ENCODE data around the gene HSD11B1L.
"Not testable (repeated sequence)": the region's sequence is repeated elsewhere in the genome, so short reads cannot be mapped to it uniquely, and the experiment has no call there.

Gene HSD11B1L

DNA sequence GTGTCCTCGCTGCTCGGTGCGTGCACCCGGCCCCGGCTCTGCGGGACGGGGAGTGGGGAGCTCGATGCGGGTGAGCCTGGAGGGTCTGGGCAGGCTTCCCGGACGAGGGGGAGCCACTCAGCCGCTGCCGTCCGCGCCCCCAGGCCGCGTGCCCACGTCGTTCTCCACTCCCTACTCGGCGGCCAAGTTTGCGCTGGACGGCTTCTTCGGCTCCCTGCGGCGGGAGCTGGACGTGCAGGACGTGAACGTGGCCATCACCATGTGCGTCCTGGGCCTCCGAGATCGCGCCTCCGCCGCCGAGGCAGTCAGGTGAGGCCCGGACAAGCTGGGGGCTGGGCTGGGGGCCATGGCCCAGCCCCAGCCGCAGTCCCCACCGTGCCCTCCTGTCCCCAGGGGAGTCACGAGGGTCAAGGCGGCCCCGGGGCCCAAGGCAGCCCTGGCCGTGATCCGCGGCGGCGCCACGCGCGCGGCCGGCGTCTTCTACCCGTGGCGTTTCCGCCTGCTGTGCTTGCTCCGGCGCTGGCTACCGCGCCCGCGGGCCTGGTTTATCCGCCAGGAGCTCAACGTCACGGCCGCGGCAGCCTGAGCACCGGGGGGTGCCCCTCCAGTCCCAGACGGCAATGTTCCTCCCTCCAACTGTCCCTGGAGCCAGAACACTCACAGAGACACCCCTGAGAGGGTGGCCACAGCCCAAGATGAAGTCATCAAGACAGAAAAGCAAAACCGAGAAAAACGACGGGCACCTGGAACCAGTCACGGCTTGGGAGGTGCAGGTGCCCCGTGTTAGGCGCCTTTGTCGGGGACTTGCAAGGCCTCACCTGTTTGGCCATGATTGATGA, 6.8 kb downstream of the HSD11B1L start:
- no peak for DNase-seq (ENCODE audit: low read depth in 2 of 2)

DNA sequence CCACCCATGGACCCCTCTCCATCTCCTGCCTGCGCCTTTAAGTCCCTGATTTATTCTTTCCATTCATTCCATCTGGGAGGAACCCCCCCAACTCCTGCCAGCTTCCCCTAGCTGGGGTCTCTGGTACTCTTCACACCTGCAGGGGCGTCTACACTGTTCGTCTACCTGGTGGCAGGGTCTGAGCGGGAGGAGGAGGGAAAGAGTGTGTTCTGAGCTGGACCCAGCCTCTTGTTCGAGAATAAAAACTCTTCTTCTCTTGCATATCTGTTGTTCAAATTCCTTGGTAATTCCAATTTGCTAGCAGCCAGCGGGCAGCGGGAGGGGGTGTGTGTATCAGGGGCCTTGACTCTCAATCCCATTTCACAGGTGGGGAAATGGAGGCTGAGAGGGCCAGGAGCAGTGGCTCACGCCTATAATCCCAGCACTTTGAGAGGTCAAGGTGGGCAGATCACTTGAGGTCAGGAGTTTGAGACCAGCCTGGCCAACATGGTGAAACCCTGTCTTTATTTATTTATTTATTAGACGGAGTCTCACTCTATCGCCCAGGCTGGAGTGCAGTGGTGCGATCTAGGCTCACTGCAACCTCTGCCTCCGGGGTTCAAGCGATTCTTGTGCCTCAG, 7.5 kb downstream of the HSD11B1L start:
- DNase-seq (ENCODE audit: low read depth in 2 of 2) = not testable (repeated sequence)

DNA sequence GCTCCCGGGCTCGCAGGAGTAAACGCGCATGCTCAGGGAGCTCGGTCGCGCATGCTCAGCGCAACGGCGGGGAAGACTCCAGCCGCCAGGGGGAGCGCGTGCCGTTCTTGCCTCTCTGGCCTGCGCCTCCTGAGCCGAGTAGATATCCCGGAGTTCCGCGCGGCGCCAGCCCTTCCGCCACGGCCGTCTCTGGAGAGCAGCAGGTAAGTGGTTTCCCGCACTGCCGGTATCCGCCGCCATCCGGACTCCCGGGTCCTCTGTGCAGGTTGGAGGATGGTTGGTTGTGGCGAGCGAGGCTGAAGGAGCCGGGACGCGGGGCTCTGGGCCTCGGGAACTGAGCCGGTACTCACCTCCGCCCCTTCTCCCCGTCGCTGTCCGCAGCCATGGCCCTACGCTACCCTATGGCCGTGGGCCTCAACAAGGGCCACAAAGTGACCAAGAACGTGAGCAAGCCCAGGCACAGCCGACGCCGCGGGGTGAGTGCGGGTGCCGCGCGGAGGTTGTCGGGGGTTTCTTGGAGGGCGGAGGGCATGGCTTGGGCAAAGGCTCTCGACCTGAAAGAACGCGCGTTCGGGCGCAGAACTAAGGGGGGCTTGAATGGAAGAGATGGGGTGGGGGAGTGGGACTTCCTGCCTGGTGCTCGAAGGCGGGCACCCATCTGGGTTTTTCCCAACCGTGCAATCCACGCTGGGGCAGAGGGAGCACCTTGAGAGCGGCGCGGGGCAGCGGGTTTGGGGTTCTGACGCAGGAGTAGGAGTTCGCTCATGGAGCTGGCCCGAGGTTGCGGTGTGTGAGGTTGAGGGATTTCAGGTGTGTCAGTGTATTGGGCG, 9.5 kb downstream of the HSD11B1L start, which contains the start of gene RPL36:
RPL36 (plus strand) TSS at position 171 of the 830 bp plus-strand sequence; CDS start at position 384, 213 bp downstream.
- DNase-seq (ENCODE audit: low read depth in 2 of 2) = peak; percentile 96 to 99

DNA sequence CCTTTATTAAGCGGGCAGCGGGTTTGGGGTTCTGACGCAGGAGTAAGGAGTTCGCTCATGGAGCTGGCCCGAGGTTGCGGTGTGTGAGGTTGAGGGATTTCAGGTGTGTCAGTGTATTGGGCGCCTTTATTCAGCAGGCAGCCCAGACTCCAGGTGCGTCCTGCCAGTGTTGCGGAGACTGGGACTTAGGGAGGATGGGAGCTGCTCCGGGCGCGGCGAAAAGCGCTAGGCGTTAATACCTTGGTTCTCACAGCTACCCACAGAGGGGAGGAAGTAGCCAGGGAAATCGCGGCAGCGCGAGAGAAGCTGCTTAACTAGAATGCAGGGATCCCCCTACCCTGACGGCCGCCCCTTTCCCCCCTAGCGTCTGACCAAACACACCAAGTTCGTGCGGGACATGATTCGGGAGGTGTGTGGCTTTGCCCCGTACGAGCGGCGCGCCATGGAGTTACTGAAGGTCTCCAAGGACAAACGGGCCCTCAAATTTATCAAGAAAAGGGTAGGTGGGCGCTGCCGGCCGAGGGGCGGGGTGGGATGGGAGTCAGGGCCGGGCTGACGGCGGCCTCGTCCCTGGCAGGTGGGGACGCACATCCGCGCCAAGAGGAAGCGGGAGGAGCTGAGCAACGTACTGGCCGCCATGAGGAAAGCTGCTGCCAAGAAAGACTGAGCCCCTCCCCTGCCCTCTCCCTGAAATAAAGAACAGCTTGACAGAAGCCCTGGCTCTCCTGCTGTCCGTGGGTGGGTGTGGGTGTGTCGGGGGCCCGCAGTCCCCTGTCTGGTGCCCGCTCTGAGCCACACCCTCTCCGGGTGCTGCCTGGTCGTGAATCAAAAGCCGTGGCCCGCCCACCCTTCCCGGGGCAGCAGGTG, 10.4 kb downstream of the HSD11B1L start:
- peak; percentile 51 to 62 for DNase-seq (ENCODE audit: low read depth in 2 of 2)

DNA sequence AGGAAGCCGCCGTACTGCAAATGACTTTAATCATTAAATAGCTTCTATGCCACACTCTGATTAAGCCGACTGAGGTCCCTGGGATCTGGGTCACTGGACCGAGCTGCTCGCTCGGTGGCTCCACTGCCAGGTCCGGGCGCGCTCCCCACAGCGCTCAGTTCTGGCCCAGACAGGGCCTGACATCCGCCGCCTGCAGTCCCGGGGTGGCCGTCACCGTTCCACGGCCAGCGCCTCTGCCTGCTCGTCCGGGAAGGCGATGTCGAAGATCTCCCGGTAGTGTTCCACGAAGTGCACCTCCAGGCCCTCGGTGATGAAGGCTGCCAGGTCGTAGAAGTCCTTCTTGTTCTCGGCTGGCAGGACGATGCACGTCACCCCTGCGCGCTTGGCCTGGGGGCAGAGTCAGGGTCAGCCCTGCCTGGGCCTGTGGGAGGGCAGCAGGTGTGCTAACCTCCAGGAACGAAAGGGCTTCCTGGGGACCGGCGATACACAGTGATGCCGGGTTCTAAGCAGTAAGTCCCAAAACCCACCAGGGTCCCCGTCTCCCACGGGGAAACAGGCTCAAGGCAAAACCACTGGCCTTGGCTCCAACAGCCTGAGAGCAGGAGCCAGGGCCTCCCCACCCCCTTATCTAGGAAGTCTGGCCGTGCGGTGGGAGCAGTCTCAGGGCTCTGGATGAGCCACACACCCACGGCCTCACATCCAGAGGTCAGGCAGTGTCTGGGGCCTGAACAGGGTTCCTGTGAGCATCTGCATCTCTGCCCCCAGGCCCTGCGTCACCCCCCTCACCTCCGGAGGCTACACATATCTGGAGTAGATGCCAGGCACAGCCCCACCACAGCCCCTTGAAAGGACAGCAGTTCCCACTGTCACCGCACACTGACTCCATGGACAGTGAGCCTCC, 11.2 kb downstream of the HSD11B1L start:
- DNase-seq (ENCODE audit: low read depth in 2 of 2) = no peak

DNA sequence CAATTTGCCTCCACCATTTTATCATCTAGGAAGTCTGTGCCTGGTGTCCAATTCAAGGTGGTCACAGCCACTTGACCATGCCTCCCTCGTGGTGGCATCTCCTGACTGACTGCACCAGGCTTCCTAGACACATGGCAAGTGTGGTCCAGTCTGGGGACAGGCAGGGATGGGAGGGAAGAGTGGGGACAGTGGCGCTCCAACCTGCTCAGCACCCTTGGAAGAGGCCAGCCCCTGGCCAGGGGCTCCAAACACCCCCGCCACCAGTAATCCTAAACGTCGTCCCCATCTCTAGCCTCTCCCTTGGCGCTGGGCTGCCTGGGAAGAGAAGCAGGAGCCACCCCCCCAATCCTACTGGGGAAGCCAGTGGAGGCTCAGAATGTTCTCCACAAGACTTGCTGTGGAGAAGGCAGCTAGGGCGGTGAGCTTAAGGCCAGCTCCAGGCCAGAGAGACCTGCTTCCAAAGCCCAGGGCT, 11.9 kb downstream of the HSD11B1L start:
- no peak for DNase-seq (ENCODE audit: low read depth in 2 of 2)

DNA sequence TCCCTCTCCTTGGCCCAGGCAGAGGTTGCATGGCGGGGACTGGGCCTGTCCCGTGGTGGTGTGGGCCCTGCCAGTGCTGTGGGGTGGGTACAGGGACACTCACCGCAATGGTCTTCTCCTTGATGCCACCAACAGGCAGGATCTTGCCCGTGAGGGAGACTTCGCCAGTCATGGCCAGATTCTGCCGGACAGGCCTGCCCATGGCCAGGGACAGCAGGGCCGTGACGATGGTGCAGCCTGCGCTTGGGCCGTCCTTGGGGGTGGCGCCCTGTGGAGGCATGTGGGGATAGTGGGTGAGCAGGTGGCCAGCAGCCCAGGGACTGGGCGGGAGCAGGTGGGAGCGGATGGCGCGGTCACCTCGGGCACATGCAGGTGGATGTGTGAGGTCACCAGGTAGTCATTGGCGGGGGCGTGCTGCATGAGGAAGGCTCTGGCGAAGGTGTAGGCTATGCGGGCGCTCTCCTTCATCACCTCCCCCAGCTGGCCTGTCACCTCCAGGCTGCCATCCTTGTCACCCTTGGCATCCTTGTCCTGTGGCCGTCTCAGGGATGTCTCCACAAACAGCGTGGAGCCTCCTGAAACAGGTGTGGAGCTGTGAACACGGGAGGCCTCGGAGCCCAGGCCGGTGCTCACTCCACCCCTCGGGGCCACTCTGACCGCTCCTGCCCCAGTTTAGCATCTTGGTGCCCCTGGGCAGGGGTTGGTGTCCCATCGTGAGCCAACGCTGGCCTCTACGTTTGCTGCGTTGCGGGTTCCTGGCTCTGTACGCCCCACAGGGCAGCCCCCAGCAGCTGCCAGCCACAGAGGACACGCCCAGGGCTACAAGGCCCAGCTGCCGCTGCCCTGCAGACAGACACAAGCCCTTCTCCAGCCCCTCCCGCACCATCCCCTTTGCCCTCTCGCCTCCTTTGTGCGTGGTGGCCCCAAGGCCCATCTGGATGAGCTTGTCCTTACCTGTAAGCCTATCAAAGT, 12.7 kb downstream of the HSD11B1L start:
- DNase-seq (ENCODE audit: low read depth in 2 of 2) = no peak

DNA sequence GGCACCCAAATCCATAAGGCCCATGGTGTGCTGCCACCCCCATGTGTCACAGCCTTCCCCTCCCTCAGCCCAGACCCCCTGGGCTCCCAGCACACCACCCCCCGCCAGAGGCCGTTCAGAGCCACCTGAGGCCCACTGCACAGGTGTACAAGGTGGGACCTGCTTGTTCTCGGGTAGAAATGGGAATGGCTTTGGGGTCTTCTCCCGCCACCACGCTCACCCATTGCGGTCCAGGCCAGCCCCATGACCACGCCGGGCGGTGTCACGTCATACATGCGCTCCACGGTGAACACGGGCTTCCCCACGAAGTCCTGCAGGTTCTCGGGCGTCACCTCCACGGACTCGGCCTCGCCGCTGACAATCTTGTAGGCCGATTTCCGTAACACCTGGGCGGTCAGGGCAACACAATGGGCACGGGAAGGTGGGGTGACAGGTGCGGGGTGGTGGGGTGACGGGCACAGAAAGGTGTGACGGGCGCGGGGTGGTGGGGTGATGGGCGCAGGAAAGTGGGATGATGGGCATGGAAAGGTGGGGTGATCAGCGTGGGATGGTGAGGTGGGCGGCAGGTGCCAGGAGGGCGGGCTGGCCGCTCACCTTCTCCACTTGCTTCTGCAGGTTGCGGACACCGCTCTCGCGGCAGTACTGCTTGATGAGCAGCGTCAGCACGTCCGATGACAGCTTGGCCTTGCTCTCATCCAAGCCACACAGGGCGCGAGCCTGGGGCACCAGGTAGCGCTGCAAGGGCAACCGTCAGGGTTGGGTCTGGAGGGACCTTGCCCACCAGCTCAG, 13.5 kb downstream of the HSD11B1L start:
- no peak for DNase-seq (ENCODE audit: low read depth in 2 of 2)

DNA sequence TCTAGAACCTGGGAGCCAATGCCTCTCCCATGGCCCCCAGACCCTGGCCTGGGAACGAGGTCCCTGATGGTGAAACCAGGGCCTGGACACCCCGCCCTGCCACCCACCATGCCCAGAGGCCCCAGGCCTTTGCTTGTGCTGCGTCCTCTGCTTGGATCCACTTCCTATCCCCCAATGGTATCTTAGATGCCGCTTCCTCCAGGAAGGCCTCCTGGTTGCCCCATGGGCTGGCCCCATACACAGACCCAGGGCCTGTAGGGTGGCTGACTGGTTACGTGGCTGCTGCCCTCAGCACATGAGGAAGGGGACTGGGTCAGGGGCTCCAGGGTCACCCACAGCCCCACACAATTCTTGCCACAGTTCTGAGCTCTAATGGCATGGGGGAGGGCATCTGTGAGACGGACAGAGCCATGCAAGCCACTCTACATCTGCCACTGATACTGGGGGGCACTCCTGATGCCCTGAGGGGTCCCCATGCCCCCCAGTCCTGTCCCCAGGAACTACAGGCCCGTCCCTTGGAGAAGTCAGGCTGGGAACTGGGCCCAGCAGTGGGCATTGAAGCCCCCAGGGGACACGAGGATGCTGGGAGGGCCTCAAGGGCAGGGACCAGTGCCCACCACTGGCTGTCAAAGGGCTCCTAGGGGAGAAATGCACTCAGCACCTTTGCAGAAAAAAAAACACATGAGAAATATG, 14.3 kb downstream of the HSD11B1L start:
- DNase-seq (ENCODE audit: low read depth in 2 of 2) = no peak

DNA sequence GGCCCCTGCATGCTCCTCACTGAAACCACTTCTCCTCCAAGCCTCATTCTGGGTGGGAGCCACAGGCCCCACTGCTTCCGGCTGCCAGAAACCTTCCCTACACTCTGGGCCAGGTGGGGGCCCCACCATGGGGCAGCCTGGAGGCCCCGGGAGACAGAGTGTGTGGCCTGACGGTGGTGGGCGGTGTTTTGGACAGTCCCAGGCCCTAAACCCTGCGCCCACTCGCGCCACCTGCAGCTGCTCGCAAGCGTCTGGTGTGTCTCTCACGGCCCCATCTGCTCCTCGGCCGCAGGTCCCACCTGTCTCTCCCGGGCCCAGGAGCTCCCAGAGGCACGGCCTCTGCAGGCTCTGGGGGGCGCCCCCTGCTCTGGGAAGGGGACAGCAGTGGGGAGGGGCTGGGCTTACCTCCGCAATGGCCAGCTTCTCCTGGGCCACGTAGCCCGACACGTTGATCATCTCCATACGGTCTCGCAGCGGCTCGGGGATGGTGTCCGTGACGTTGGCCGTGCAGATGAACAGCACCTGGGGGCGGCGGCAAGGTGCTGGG, 14.9 kb downstream of the HSD11B1L start:
- DNase-seq (ENCODE audit: low read depth in 2 of 2) = no peak

DNA sequence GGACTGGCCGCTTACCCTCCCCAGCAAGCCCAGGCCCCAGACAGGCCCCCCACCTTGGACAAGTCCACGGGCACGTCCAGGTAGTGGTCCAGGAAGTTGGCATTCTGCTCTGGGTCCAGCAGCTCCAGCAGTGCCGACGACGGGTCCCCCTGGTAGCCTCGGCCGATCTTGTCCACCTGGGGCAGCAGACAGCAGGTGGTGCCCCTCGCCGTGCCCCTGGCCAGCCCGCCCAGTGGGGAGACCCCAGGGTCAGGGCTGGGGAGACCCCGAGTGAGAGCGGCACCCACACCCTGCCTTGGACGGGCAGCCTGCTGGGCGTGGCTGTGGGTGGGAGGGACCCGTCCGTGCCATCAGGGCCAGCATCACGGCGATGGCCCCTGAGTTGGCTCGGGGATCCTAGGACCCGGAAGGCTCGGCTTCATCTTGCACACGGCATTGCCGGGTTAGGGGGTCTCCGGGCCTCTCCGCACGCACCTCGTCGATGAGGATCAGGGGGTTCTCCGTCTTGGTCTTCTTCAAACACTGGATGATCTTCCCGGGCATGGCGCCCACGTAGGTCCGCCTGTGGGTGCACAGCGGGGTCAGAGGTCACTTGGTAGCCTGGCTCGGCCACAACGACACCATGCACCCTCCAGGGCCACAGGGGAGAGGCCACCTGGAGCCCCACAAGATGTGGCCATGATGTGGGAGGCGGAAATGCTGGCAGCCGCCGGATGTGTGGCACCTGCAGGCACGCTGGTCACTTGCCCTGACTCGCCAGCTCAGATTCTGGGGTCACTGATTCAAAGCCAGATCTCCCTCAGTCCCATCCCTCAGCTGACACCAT, 15.6 kb downstream of the HSD11B1L start:
- no peak for DNase-seq (ENCODE audit: low read depth in 2 of 2)

DNA sequence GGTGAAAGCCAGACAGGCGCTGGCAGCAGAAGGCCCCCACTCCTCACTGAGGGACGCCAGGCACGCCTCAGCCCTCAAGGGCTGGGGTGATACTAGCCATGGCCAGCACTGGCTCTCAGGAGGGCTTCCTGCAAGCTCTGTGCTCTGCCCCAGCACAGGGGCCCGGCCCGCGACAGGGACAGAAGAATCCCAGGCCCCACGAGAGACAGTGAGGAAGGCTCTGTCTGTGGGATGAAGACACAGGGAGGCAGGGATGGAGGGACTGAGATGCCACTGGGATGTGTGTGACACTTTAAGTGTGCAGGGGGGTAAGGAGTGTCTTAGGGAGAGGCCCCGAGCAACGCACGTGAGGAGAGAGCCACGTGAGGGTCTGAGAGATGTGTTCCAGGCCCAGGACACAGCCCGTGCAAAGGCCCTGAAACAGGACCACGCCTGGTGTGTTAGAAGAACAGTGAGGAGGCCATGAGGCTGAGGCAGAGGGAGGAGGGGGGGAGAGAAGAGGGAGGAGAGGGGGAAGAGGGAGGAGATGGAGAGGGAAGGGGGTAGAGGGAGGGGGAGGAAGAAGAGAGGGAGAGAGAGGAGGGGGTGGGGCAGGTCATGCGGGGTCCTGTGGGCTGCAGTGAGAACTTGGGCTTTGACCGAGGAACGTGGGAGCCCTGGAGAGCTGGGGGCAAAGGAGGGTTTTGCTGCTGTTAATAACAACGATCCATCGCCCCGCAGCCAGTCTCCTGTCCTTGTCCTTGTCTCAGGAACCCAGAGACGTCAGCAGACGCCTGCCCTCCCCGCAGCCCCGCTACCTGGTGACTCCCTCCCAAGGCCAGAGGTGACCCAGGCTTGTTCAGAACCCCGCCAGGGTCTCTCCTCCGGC, 16.4 kb downstream of the HSD11B1L start:
- DNase-seq (ENCODE audit: low read depth in 2 of 2) = no peak

DNA sequence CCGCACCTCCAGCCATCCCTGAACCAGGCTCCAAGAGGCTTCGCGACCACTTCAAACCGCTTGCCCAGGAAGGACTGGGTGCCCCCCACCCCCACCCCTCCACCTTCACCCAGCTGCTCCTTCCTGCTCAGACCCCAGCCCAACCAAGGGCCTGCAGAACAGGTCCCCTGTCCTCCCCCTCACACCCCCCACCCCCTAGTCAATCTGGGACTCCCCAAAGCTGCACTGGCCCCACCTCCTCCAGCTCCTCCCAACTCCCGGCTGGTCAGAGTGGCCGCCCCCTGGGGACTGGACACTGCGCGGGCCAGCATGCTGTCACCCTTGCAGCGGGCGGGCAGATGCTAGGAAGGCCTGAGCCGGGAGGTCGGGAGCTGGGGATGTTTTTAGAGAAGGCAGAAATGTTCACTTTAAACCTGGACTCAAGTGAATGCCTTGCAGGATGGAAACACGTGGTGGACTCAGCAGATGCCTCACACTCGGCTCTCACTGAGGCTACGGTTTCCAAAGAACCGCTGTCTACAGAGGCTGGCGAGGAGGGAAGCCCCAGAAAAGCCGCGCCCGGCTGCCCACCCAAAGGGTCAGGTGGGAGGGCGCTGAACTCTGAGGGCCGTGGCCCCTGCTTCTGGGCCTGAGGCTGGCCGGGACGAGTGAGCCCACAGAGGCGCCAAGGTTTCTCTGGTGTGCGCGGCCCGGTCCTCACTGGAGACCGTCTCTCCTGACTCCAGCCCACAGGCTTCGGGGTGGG, 17.2 kb downstream of the HSD11B1L start:
- DNase-seq (ENCODE audit: low read depth in 2 of 2) = no peak

DNA sequence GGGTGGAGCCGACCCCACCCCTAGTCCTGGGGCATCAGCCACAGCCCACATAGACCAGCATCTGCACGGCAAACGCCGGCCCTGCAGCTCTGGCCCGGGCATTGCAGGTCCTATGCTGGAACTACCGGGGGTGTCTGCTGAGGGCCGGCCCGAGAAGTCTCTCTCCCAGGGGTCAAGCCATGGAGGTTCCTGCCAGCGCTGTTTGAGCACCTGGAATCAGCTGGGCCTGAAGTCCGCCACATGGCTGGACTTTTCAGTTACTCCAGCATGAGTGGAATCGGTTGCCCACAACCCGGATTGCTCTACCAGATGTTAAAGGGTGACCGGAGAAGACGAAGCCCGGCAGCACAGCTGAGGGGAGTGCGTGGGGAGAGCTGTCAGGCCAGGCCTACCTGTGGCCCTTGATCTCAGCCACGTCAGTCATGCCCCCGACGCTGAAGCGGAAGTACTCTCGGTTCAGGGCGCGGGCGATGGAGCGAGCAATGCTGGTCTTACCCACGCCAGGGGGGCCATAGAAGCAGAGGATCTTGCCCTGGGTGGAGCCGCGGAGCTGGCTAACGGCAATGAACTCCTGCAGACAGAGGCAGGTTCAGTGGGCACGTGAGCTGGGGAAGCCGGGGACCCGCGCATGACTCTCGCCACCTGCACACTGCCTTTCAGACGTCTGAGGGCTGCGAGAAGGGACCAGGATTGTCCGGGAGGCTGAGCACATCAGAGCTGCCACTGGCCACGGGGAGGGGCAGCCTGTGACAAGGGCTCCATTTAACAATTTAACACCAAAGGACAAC, 18.0 kb downstream of the HSD11B1L start:
- no peak for DNase-seq (ENCODE audit: low read depth in 2 of 2)

Data from stimulated activated CD4-positive, alpha-beta T cell treated with anti-CD3 and anti-CD28 coated beads, Interleukin-4, amount 100 ng/mL, for 48 hours (primary cell).